Right hindlimb (tissue), 1 donor: ENCODE results near the gene TBC1D14.

ENCODE experiments used
- DNase-seq: peaks from one replicate; pipeline ENCODE4 v3.0.0-alpha.2; 2018

TBC1D14 gene

GRCh38 chr4:7005571-7005970 lies 95.9 kb downstream of the TBC1D14 start:
- DNase-seq, result no peak

GRCh38 chr4:7006411-7006810 lies 96.8 kb downstream of the TBC1D14 start:
- no peak for DNase-seq

DNA sequence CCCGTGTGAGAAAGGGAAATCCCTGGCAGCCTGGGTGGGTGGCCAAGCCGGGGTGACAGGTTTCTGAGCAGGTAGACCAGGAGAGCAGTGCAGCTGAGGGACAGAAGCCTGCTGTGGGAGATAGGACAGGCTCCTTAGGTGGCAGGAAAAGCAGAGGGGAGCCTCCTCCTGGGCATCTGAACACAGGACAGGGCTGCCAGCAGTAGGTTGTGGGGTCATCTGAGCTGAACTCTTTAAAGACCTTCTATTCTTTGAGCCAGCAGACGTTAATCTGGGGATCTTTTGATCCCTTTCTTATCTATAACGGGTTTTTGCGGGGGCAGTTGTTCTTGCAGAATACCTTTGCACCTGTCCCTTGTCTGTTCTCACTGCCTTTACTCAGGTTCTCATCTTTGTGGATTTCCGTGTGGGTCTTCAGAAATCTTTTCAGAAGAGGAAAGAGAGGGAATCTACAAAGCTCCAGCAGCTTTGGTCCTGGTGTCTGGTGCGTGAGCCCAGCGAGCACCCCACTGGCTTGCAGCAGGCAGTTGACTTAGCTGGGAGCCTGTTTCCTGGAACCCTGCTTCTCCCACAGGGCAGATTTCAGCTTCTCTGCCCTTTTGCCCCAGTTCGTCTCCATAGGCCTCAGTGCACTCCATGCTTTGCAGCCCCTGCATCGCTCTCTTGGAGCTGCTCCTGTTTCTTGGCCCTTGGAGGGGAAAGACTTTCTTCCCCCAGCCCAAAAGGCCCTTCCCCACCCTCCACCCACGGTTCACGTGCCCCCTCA lies 97.7 kb downstream of the TBC1D14 start:
- no peak for DNase-seq

DNA sequence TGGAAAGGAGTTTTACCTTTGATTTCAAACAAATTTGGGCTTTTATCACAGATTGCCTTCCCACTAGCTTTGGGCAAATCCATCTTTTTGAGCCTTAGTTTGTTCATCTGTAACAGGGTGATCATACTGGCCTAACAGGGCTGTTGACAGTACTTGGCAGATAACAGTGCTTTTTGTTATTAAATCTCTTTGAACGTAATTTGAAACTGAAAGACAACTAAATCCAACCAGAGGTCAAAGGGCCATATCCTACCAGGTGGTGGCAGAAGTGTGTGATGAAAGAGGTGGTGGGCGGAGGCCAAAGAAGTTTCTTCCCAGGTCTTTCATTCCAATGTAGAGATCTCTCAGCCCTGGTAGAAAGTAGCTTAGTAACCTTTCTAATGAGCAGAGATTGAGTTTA lies 98.3 kb downstream of the TBC1D14 start:
- no peak for DNase-seq

GRCh38 chr4:7009564-7009963 lies 99.9 kb downstream of the TBC1D14 start:
- DNase-seq, result no peak

DNA sequence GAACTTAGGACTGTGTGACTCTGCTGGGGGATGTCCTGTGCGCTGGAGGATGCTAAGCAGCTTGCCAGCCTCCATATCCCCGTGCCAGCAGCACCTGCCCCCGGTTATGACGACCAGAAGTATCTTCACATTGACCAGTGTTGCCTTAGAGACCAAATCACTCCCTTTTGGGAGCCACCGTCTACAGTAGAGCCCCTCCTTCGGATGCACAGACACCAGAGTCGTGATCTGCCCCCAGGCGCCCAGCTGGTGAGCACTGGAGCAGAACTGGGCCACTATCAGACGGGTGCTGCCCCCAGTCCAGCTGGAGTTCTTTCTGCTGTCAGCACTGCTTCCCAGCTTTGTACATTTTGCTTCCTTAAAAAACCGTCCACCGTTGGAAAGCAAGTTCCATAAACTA lies 103.5 kb downstream of the TBC1D14 start:
- DNase-seq, result no peak

DNA sequence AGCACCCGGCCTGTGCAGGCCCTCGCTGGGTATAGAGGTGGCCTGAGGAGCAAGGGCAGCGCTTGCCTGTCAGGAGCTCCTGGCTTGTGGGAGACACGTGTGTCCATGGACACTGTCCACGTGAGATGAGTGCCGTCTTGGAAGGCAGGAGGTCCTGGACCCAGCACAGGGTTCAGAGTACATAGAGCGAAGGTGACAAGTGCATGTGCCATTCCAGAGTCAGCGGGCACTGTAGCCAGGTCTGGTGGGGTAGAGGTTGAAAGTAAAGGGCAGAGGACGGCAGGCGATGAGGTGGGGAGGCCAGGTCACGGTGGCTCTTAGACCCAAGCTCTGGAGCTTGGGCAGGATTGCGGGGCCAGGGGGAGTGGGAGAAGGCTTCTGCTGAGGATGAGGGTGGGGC lies 105.2 kb downstream of the TBC1D14 start:
- DNase-seq, result no peak

DNA sequence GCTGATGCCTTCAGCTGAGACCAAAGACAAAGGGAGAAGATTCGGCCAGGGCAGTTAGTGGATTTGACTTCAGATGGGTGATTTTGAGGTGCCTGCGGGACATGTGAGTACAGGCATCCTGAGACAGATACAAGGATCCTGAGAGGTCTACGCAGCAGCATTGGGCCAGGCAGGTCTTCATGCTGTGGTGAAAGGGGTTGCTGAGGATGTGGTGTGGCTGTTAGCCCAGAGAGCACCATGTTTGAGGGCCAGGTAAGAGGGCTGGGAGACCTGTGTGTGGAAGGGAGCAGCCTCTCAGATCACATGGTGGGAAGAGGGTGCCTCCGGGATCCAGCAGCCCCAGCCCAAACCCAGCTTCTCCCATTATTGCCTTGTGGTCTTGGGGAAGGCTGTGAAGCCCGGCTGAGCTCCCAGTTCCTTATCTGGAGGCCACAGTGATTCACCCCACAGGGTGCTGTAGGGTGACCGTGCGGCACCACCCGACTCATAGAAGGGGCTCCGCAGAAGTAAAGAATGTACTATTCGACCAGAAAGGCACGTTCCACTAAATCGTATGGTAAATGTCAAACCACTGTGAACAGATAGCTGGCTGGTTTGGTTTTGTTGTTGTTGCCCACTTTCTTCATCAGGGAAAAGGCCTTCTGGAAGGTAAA lies 105.9 kb downstream of the TBC1D14 start:
- no peak for DNase-seq

- DNase-seq, result no peak
Observed at GRCh38 chr4:7016086-7016485, 106.5 kb downstream of the TBC1D14 start.

DNA sequence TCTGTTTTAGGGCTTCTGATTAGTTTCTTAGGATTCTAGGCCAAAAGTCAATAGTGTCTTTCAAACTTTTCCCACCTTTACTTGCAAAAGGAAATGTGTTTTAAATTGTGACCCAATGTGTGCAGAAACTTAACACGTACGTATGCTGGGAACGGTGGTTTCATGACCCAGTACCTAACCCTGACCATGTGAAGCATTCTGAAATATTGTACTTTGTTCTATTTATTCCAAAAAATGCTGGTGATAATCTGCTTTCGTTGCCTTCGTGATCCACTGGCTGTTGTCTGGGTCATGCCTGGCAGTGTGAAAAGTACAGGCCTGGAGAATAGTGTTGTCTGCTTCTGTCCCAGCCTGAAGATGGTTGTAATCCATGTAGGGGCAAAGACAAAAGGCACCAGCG lies 106.9 kb downstream of the TBC1D14 start:
- no peak for DNase-seq

GRCh38 chr4:7017446-7018048 lies 107.9 kb downstream of the TBC1D14 start:
- no peak for DNase-seq

DNA sequence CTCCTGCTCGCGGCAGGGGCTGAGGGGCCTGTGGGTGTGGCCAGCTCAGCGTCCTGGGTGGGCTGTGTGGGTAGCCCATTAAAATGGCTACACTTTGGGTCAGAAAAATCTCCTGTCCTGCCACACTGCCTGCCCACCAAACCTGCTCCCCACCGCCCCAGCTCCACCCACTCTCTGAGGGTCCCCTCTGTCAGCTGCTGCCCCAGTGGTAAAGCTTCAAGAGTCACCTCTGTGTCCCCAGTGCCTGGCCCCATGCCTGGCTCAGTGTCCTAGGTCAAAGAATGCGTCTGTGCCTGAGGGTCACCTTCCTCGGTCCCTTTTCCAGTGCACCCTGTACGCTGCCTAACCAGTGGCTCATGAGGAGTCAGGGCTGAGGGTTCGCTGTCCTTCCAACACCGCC lies 108.7 kb downstream of the TBC1D14 start:
- no peak for DNase-seq

- DNase-seq, result no peak
Observed at GRCh38 chr4:7019367-7019766, 109.7 kb downstream of the TBC1D14 start.

DNA sequence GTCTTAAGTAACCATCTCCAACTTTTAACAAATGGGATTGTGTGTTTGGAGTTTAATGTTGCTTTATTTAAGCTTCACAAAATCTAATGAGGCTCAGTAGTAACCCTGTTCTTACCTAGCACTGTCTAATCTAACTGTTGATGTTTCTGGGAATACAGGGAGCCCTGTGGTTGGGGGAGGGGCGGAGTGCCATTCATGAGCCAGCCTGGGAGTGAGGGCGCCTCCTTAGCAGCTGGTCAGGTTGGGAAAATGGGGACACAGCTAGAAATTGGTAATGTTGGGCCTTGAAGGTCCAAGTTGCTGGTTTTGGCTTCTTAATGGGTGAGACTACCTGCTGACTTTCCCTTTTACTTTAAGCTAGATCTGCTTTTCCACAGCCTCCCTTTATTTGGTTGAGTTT lies 110.7 kb downstream of the TBC1D14 start:
- no peak for DNase-seq

- no peak for DNase-seq
Observed at GRCh38 chr4:7020856-7021255, 111.2 kb downstream of the TBC1D14 start.

- DNase-seq, result no peak
Observed at GRCh38 chr4:7021355-7021754, 111.7 kb downstream of the TBC1D14 start.

DNA sequence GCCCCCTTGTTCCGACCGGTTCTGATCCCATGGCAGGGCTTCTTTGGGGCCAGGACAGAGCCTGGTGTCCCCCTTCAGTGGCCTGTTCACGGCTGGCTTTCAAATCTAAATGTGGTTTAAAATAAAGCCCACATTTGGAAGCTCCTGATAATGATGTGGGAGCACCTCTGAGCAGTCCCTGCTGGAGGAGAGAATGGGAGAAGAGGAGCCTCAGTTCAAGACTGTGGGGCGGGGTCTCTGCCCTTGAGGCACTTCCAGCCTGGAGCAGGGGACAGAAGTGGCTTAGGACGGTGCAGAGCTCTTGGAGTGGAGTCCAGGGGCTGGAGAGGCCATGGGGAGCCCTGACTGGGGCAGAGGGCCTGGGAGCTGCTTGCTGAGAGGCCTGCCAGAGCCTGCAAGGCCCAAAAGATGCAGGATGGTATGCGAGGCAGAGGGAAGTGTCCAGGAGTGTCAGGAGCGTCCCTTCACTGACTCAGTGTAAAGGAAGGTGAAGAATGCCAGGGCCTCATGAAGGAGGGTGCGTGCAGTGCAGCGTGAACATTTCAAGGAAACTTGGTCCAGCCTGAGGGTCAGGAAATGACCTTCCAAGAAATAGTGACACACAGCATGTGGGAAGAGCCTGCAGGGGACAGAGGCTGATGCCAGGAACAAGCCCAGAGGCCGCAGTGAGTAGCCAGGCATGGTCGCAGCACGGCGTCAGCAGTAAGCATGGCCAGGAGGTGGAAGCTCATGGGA lies 112.5 kb downstream of the TBC1D14 start:
- no peak for DNase-seq

DNA sequence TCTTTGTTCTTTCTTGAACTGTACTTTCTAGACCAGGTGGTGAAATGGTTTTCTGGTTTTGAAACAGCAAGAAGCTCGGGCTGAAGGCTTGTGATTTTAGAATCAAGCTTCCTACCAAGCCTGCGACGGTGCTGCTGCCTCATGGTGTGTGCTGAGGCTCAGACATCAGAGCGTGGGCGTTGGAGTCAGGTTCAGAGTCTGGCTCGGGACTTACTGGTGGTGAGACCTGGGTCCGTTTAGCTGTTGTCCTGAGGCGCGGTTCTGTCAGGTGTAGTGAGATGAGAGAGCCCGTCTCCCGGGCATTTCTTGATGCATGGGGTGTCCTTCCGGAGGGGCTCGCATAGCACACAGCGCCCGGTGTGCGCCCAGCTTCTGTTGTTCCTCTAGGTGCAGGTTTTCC lies 113.9 kb downstream of the TBC1D14 start:
- DNase-seq, result no peak

- no peak for DNase-seq
Observed at GRCh38 chr4:7023901-7024300, 114.3 kb downstream of the TBC1D14 start.

DNA sequence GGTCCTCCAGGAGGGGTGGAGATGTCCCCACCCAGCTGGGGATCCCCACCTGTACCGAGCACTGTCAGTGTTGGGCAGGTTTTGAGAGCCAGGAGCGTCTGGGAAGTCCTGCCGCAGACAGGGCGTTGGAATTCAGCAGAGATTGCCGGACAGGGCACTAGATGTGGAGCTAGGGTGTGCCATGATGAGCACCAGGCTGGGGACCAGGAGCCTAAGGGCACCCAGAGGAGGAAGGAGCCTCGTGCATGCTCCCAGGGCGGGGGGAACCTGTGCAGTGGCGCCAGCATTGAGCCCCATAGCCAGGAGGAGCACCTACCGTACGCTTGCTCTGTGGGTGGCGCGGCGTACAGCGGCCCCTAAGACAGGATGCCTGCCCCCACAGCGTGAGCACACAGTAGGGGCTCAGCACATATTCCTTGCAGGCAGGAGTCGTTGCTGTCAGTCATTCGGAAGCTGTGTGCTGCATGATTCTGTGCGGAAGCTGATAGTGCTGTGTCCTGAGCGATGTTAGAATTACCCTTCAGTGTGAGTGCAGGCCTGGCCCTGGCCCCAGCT lies 114.8 kb downstream of the TBC1D14 start:
- no peak for DNase-seq

DNA sequence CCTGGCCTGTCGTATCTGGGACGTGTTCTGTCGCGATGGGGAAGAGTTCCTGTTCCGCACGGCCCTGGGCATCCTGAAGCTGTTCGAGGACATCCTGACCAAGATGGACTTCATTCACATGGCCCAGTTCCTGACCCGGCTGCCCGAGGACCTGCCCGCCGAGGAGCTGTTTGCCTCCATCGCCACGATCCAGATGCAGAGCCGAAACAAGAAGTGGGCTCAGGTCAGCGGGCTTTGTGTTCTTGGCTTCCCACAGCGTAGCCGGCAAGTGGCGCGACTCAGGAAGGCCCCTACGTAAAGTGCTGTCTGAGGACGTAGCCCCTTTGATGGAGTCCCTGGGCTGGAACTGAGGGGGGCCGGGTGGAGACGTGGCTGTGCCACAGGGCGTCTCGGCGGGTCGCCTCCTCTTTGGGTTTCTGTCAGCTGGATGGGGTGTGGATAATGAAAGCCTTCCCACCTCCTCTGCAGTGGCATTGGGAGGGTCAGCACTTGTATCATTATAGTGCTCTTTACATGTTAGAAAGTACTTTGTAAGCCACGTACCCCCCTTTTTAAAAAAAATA lies 115.5 kb downstream of the TBC1D14 start:
- DNase-seq, result no peak

DNA sequence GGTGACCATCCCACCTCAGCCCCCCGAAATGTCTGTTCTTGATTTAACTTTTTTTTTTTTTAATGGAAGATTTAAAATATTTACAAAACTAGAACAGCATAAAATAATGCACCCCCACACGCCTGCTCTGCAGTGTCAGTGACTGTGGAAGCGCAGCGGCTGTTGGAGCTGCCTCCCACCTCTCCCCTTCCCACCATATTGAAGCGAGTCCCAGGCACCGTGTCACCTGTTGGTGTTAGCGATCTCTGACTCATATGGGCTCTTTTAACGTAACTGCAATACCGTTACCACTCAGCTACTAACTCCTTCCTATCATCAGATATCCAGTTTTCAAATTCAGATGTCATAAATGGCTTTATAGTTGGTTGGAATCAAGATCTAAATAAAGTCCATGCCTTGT lies 116.5 kb downstream of the TBC1D14 start:
- DNase-seq, result no peak

- no peak for DNase-seq
Observed at GRCh38 chr4:7027284-7027683, 117.7 kb downstream of the TBC1D14 start.
